ENCODE measurements around the gene LRRC10B. TPM values are rescaled to one million over a fixed set of nuclear protein-coding genes. Genes with fewer than 3 reads are reported as not detected.

The LRRC10B gene
- total RNA-seq, 2 donors from 2014 or later = not detected

- Mint-ChIP-seq H3K36me3 (ENCODE audit: low read depth) (no peaks in the 10 kb centered on the region), H3K4me3 (no peak overlapping the region)
- ATAC-seq (replicated peaks) = no peak
Measured at GRCh38 chr11:61549662-61550568, 41.4 kb downstream of the LRRC10B start.

DNA sequence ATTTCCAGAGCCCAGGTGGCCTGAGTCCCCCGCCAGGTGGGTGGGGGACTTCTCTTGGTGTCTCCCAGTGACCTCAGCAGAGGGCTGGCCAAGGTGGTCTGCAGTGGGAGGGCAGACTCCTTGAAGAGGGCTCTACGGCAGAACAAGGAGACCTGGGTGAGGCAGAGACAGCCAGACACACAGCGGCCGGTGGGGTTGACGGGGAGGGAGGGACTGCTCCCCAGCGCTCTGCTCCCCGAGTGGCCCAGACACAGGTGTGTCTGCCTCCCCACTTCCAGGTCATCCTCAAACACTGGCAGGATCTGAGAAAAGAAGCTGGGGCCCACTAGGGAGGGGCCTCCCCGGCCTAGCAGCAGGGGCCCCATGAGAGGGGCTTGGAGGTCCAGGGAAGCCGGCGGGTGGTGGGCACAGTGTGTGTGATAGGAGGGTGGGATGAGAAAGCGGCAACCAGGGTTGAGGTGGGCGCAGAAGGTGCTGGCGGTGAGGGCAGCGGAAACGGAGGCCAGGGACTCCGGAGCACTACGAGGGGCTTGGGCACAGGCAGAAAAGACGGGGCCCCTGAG, 42.2 kb downstream of the LRRC10B start:
- H3K27me3 Mint-ChIP-seq = peaks cover 40% of the 10 kb centered on the region
- ATAC-seq (replicated peaks) = no peak
- H3K4me1 Mint-ChIP-seq = peaks cover 11% of the 10 kb centered on the region
- no peaks in the 10 kb centered on the region for H3K36me3 Mint-ChIP-seq (ENCODE audit: low read depth)
- no peaks in the 10 kb centered on the region for H3K9me3 Mint-ChIP-seq
- no peak overlapping the region for H3K27ac Mint-ChIP-seq
- H3K4me3 Mint-ChIP-seq = no peak overlapping the region

More at GRCh38 chr11:61549662-61550568, 41.4 kb downstream of the LRRC10B start:
- Mint-ChIP-seq H3K4me1 (peaks cover 11% of the 10 kb centered on the region), H3K9me3 (no peaks in the 10 kb centered on the region), H3K27me3 (peaks cover 42% of the 10 kb centered on the region), H3K27ac (no peak overlapping the region)

GRCh38 chr11:61551634-61552033, 43.1 kb downstream of the LRRC10B start:
- Mint-ChIP-seq H3K36me3 (ENCODE audit: low read depth) (no peaks in the 10 kb centered on the region), H3K9me3 (no peaks in the 10 kb centered on the region), H3K4me3 (no peak overlapping the region), H3K4me1 (peaks cover 11% of the 10 kb centered on the region), H3K27me3 (peaks cover 45% of the 10 kb centered on the region), H3K27ac (no peak overlapping the region)
- no peak for ATAC-seq (replicated peaks)

DNA sequence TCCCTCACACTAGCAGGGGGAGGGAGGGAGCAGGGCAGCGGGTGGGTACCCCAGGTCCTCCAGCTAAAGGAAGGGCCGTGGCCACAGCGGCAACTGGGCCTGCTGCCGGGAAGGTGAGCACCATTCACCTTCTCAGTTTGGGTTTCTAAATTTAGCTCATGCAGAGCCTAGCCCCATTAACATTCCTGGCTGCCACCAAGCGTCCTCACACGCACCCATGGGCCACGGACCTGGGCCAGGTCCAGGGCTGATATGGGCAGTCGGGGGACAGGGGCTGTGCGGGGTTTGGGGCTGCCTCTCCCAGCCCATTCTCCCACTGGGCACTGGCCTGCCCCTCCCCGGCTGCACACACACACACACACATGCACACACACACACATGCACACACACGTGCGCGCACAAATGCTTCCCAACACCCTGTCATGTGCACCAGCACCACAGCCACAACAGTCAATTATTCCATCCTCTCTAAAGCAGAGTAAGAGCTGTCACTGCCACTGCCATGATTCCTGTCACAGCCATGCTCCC, 43.6 kb downstream of the LRRC10B start:
- Mint-ChIP-seq H3K4me1 (peaks cover 11% of the 10 kb centered on the region), H3K4me3 (no peak overlapping the region), H3K9me3 (no peaks in the 10 kb centered on the region), H3K36me3 (ENCODE audit: low read depth) (no peaks in the 10 kb centered on the region), H3K27me3 (peaks cover 48% of the 10 kb centered on the region), H3K27ac (no peak overlapping the region)
- ATAC-seq (replicated peaks) = no peak

DNA sequence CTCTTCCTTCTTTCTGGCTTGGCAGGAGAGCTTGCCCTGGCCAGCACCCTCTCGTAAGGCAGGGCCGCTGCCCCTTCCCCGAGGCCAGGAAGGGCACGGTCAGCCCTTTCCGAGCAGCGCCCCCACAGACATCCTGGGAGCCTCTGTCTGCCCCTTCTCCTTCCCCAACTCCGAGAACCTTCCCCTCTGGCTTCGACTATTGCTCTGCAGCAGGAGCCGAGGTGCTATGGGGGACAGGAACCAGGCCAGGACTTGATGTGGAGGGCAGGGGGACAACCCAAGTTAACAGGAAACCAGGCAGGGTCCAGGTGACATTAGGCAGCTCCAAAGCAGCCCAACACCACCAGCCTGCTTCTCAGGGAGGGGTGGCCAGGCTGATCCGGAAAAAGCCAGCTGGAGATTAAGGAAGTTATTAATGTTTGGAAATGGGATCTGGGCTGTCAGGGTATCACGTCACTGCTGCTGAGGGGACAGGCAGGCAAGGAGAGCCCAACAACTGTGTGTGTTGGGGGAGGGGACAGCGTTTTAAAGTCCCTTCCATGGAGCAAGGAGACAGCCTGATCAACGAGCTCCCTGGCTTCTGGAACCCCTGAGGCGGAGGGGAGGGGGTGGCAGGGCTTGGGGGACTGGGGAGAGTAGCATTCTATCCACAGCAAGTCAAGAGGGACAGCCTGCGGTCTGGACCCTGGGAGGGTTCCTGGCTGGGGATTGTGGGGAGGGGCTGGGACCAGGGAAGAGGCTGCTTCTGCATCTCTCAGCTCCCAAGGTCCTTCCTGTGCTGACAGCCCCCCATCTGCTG, 45.0 kb downstream of the LRRC10B start:
- Mint-ChIP-seq H3K4me1 (peaks cover 11% of the 10 kb centered on the region), H3K27me3 (peaks cover 45% of the 10 kb centered on the region), H3K4me3 (no peak overlapping the region), H3K9me3 (no peaks in the 10 kb centered on the region), H3K36me3 (ENCODE audit: low read depth) (no peaks in the 10 kb centered on the region), H3K27ac (no peak overlapping the region)
- no peak for ATAC-seq (replicated peaks)

- ATAC-seq (replicated peaks) = peak; percentile 37
- no peaks in the 10 kb centered on the region for H3K36me3 Mint-ChIP-seq (ENCODE audit: low read depth)
Measured at GRCh38 chr11:61554172-61554988, 45.8 kb downstream of the LRRC10B start.

DNA sequence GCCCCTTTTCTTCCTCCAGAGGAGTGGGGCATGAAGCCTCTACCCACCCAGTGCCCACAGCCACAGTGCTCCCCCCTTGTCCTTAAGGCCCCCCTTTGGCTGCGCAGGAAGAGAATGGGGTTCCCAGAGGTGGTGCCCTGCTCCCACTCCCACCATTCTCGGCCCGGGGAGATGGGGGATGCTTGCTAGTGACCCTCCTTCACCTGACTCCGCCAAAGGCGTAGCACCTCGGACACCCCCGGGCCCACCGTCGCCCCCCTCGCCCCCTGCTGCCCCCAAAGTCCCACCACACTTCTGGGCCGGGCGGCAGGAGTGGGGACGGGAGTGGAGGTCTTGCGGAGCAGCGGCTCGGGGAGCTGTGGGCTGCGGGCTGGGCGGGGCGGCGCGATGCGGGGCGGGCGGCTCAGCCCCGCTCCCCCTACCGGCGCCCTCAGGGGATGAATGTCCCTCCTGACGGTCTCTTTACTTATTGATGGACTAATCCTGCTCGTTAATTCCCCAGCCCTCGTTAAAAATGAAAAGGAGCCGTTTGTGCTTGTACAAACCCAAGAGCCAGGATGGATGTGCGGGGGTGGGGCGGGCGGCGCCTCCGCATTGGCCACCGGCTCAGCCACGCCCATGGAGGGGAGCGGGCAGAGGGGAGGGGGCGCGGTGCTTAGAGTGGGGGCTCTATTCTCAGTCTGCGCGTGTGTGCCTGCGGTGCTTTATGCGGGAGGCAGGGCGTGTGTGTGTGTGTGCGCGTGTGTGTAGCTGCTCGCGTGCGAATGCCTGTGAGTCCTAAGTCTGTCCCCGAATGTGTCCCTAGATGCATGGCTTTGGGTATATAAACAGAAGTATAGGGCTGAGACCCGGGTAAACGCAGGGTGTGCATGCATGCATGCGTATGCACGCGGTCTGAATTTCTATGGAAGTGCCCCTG, 46.8 kb downstream of the LRRC10B start:
- H3K9me3 Mint-ChIP-seq = no peaks in the 10 kb centered on the region
- no peak overlapping the region for H3K27ac Mint-ChIP-seq
- H3K4me1 Mint-ChIP-seq = peaks cover 11% of the 10 kb centered on the region
- no peaks in the 10 kb centered on the region for H3K36me3 Mint-ChIP-seq (ENCODE audit: low read depth)
- ATAC-seq (replicated peaks) = no peak
- H3K4me3 Mint-ChIP-seq = no peak overlapping the region
- peaks cover 54% of the 10 kb centered on the region for H3K27me3 Mint-ChIP-seq

More at GRCh38 chr11:61554172-61554988, 45.8 kb downstream of the LRRC10B start:
- Mint-ChIP-seq H3K4me3 (no peak overlapping the region), H3K27ac (no peak overlapping the region), H3K4me1 (peaks cover 11% of the 10 kb centered on the region), H3K9me3 (no peaks in the 10 kb centered on the region), H3K27me3 (peaks cover 50% of the 10 kb centered on the region)

GRCh38 chr11:61555978-61556377, 47.4 kb downstream of the LRRC10B start:
- H3K9me3 Mint-ChIP-seq = no peaks in the 10 kb centered on the region
- no peak overlapping the region for H3K4me3 Mint-ChIP-seq
- peaks cover 11% of the 10 kb centered on the region for H3K4me1 Mint-ChIP-seq
- no peaks in the 10 kb centered on the region for H3K36me3 Mint-ChIP-seq (ENCODE audit: low read depth)
- peaks cover 55% of the 10 kb centered on the region for H3K27me3 Mint-ChIP-seq
- H3K27ac Mint-ChIP-seq = no peak overlapping the region
- ATAC-seq (replicated peaks) = no peak

DNA sequence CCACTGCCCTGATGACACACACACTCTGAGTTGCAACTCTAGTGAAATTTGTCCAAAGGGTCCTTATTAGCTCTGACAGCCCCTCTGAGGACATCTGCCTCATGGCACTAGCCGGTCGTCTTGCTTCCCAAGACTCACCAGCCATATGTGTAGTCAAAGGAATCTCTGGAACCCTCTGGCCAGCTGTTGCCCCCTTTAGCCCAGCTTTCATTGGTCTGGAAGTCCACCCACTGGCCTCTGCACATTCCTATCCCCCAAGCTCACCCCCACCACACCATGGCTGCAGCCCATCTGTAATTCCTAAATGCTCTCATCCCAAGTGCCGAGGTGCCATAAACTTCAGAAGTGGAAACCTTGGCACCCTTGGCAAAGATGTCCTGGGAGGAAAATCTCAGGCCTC, 48.1 kb downstream of the LRRC10B start:
- Mint-ChIP-seq H3K36me3 (ENCODE audit: low read depth) (no peaks in the 10 kb centered on the region), H3K27me3 (peaks cover 53% of the 10 kb centered on the region), H3K9me3 (no peaks in the 10 kb centered on the region), H3K4me3 (no peak overlapping the region), H3K27ac (no peak overlapping the region), H3K4me1 (peaks cover 11% of the 10 kb centered on the region)
- no peak for ATAC-seq (replicated peaks)

Other genes with a start within 250 kb of the LRRC10B start
- gene VWCE, start 213.4 kb upstream of the LRRC10B start, total RNA-seq = 10 to 100 TPM in 1 of 2 donors, 1 to 10 TPM in 1; 8.6 to 11.1 TPM
- 100 to 1,000 TPM; 211 to 344 TPM for gene DDB1, start 175.6 kb upstream of the LRRC10B start, total RNA-seq
- 10 to 100 TPM; 32.6 to 32.9 TPM for gene TKFC, start 175.5 kb upstream of the LRRC10B start, total RNA-seq
- 10 to 100 TPM; 46.5 to 62.3 TPM for gene CYB561A3, start 146.9 kb upstream of the LRRC10B start, total RNA-seq
- 10 to 100 TPM; 30.6 to 47.9 TPM for gene TMEM138, start 146.4 kb upstream of the LRRC10B start, total RNA-seq
- gene TMEM216, start 116.2 kb upstream of the LRRC10B start, total RNA-seq = 10 to 100 TPM; 12.1 to 12.8 TPM
- 100 to 1,000 TPM in 1 of 2 donors, 10 to 100 TPM in 1; 98.1 to 114 TPM for gene CPSF7, start 78.8 kb upstream of the LRRC10B start, total RNA-seq
- gene SDHAF2, start 78.6 kb upstream of the LRRC10B start, total RNA-seq = 10 to 100 TPM; 36.9 to 45.5 TPM
- gene SYT7, start 72.3 kb downstream of the LRRC10B start, total RNA-seq = under 1 TPM in 1 of 2 donors, not detected in 1; 0.19 TPM
- gene DAGLA, start 171.6 kb downstream of the LRRC10B start, total RNA-seq = under 1 TPM; 0.11 to 0.13 TPM
- 1 to 10 TPM; 1.2 to 5.9 TPM for gene MYRF, start 243.9 kb downstream of the LRRC10B start, total RNA-seq

Data from activated T-helper 17 cell treated with anti-CD3 and anti-CD28 coated beads, Interleukin-2, amount 50 U/mL, for 72 hours (primary cell).